Activated CD4-positive, CD25-positive, alpha-beta regulatory T cell treated with anti-CD3 and anti-CD28 coated beads, Interleukin-2, amount 50 U/mL, for 24 hours (primary cell): ENCODE measurements around the gene RGS9BP.
"Not testable (repeated sequence)": the region's sequence is repeated elsewhere in the genome, so short reads cannot be mapped to it uniquely, and the experiment has no call there.

Experiments
- ATAC-seq, 2 donors: fragments of 150-1000 bp; cut with Tn5 transposase; one replicate each; pipeline ENCODE4 v1.10.0; 2021; ENCODE audit warnings: mild to moderate bottlenecking in 1 of 2, moderate library complexity in 1 of 2

The RGS9BP gene

GRCh38 chr19:32672841-32673240 lies 2.8 kb upstream of the RGS9BP start:
- no peak for ATAC-seq

GRCh38 chr19:32673573-32673972 lies 2.1 kb upstream of the RGS9BP start:
- no peak for ATAC-seq

- ATAC-seq: no peak
These were observed 1.3 kb upstream of the RGS9BP start for GRCh38 chr19:32674153-32674930.

GRCh38 chr19:32674931-32675719 lies 523 bp upstream of the RGS9BP start, which contains the start of gene ANKRD27:
Gene ANKRD27 (minus strand): TSS chr19:32675180. CDS start chr19:32659015, 16,165 bp downstream.
- peak; percentile 96 to 97 for ATAC-seq

- no peak for ATAC-seq
These were observed 692 bp downstream of the RGS9BP start for GRCh38 chr19:32676186-32676894.

GRCh38 chr19:32676895-32677359 lies 1.3 kb downstream of the RGS9BP start:
- no peak for ATAC-seq

- no peak for ATAC-seq
These were observed 2.0 kb downstream of the RGS9BP start for GRCh38 chr19:32677657-32678056.

GRCh38 chr19:32680986-32681385 lies 5.3 kb downstream of the RGS9BP start:
- ATAC-seq: no peak

- no peak for ATAC-seq
These were observed 6.7 kb downstream of the RGS9BP start for GRCh38 chr19:32682317-32682716.

GRCh38 chr19:32686847-32687475 lies 11.3 kb downstream of the RGS9BP start:
- ATAC-seq: no peak

GRCh38 chr19:32687681-32688080 lies 12.0 kb downstream of the RGS9BP start:
- ATAC-seq: no peak

- ATAC-seq: no peak
These were observed 12.7 kb downstream of the RGS9BP start for GRCh38 chr19:32688311-32688710.

GRCh38 chr19:32691291-32691951 lies 15.8 kb downstream of the RGS9BP start, which contains the start of gene NUDT19:
Gene NUDT19 (plus strand): TSS chr19:32691821. CDS start chr19:32691961, 140 bp downstream.
- ATAC-seq: peak; percentile 80 to 87

GRCh38 chr19:32691952-32692726 lies 16.5 kb downstream of the RGS9BP start:
- ATAC-seq: peak; percentile 53 to 62

GRCh38 chr19:32692727-32693061 lies 17.0 kb downstream of the RGS9BP start:
- ATAC-seq: no peak

GRCh38 chr19:32693151-32694108 lies 17.8 kb downstream of the RGS9BP start:
- peak in 1 of 2 donors; percentile 2 for ATAC-seq

- ATAC-seq: not testable (repeated sequence)
These were observed 18.7 kb downstream of the RGS9BP start for GRCh38 chr19:32694316-32694715.

GRCh38 chr19:32694851-32695250 lies 19.2 kb downstream of the RGS9BP start:
- not testable (repeated sequence) for ATAC-seq

- ATAC-seq: not testable (repeated sequence)
These were observed 19.9 kb downstream of the RGS9BP start for GRCh38 chr19:32695506-32695905.

- ATAC-seq: not testable (repeated sequence)
These were observed 21.1 kb downstream of the RGS9BP start for GRCh38 chr19:32696771-32697170.
